HepG2 (cell line): ENCODE measurements around the gene APC2. TPM values are rescaled to one million over a fixed set of nuclear protein-coding genes. Genes with fewer than 3 reads are reported as not detected.
A peak's percentile ranks its signal among the peaks of the same experiment; 100 is the strongest.

Experiments used
- AKNA ChIP-seq: sonication (generic); formaldehyde crosslinking; IDR thresholded peaks from 2 replicates; pipeline ENCODE4 v1.4.0; 2020; ENCODE audit warnings: missing genetic modification reagents, borderline replicate concordance
- ATF3 ChIP-seq: sonication (generic); formaldehyde crosslinking; IDR thresholded peaks from 2 replicates; pipeline ENCODE4 v1.4.0; 2020; ENCODE audit warnings: missing genetic modification reagents
- CBFB ChIP-seq: sonication (generic); formaldehyde crosslinking; IDR thresholded peaks from 2 replicates; pipeline ENCODE4 v1.4.0; 2020; ENCODE audit warnings: missing genetic modification reagents
- DR1 ChIP-seq: sonication (generic); formaldehyde crosslinking; IDR thresholded peaks from 2 replicates; pipeline ENCODE4 v1.8.0; 2021; ENCODE audit warnings: mild to moderate bottlenecking, missing genetic modification reagents, inconsistent platforms
- EZH2 ChIP-seq: conservative IDR thresholded peaks from 2 replicates; pipeline ENCODE4 v1.6.1; 2012; ENCODE audit warnings: mild to moderate bottlenecking, low read depth, low read length, moderate library complexity
- GTF3A ChIP-seq: sonication (generic); formaldehyde crosslinking; conservative IDR thresholded peaks from 2 replicates; pipeline ENCODE4 v1.4.0; 2020; ENCODE audit warnings: mild to moderate bottlenecking, missing genetic modification reagents
- HDAC6 ChIP-seq: fragments of 200-600 bp; sonication (generic); IDR thresholded peaks from 2 replicates; pipeline ENCODE4 v1.7.0; 2017; ENCODE audit warnings: mild to moderate bottlenecking, antibody characterized with exemption, low read length, low read depth
- HMG20B ChIP-seq: conservative IDR thresholded peaks from 2 replicates; pipeline ENCODE4 v1.6.1; 2016; ENCODE audit warnings: missing genetic modification reagents, missing compliant biosample characterization
- KDM3A ChIP-seq: IDR thresholded peaks from 2 replicates; pipeline ENCODE4 v1.6.1; 2018; ENCODE audit warnings: low read depth, missing compliant biosample characterization
- LBX2 ChIP-seq: sonication (generic); formaldehyde crosslinking; IDR thresholded peaks from 2 replicates; pipeline ENCODE4 v1.5.0; 2020; ENCODE audit warnings: missing genetic modification reagents, mild to moderate bottlenecking, borderline replicate concordance
- MNT ChIP-seq: fragments of 450-650 bp; IDR thresholded peaks from 2 replicates; pipeline ENCODE4 v1.6.1; 2016
- NCOA2 ChIP-seq: sonication (generic); formaldehyde crosslinking; IDR thresholded peaks from 2 replicates; pipeline ENCODE4 v1.8.0; 2022; ENCODE audit warnings: inconsistent platforms
- PHF21A ChIP-seq: sonication (generic); formaldehyde crosslinking; IDR thresholded peaks from 2 replicates; pipeline ENCODE4 v1.5.0; 2020; ENCODE audit warnings: mild to moderate bottlenecking, missing genetic modification reagents
- REXO4 ChIP-seq: sonication (generic); formaldehyde crosslinking; IDR thresholded peaks from 2 replicates; pipeline ENCODE4 v1.8.0; 2022; ENCODE audit warnings: missing genetic modification reagents, mild to moderate bottlenecking, borderline replicate concordance
- RFX1 ChIP-seq: fragments of 450-650 bp; IDR thresholded peaks from 2 replicates; pipeline ENCODE4 v1.6.1; 2017
- SIX4 ChIP-seq: sonication (generic); formaldehyde crosslinking; IDR thresholded peaks from 2 replicates; pipeline ENCODE4 v1.4.0; 2020; ENCODE audit warnings: missing genetic modification reagents
- SNAI1 ChIP-seq: sonication (generic); formaldehyde crosslinking; IDR thresholded peaks from 2 replicates; pipeline ENCODE4 v1.5.0; 2020; ENCODE audit warnings: mild to moderate bottlenecking, missing genetic modification reagents, borderline replicate concordance
- SP4 ChIP-seq: sonication (generic); formaldehyde crosslinking; IDR thresholded peaks from 2 replicates; pipeline ENCODE4 v1.8.1; 2023; ENCODE audit warnings: mild to moderate bottlenecking, missing genetic modification reagents
- ZFP82 ChIP-seq: sonication (generic); formaldehyde crosslinking; IDR thresholded peaks from 2 replicates; pipeline ENCODE4 v1.5.1; 2020; ENCODE audit warnings: mild to moderate bottlenecking, missing genetic modification reagents, borderline replicate concordance
- ZNF232 ChIP-seq: sonication (generic); formaldehyde crosslinking; IDR thresholded peaks from 2 replicates; pipeline ENCODE4 v1.4.0; 2020; ENCODE audit warnings: missing genetic modification reagents, borderline replicate concordance
- ZNF569 ChIP-seq: sonication (generic); formaldehyde crosslinking; IDR thresholded peaks from 2 replicates; pipeline ENCODE4 v1.5.0; 2020; ENCODE audit warnings: mild to moderate bottlenecking, missing genetic modification reagents, moderate library complexity, borderline replicate concordance
- ZNF713 ChIP-seq: sonication (generic); formaldehyde crosslinking; IDR thresholded peaks from 2 replicates; pipeline ENCODE4 v1.4.0; 2020; ENCODE audit warnings: mild to moderate bottlenecking, missing genetic modification reagents
- ZNF724P ChIP-seq: sonication (generic); formaldehyde crosslinking; IDR thresholded peaks from 2 replicates; pipeline ENCODE4 v1.8.0; 2022; ENCODE audit warnings: missing genetic modification reagents, borderline replicate concordance
- polyA plus RNA-seq, 8 experiments: library from polyadenylated mRNA; depleted of rRNA in 3 of 8; stranded (reverse) in 7 of 8; unstranded in 1 of 8; fragments of >200 nt; fragmentation: Illumina TruSeq in 4 of 8; extraction: Trizol in 4 of 8; gene quantifications; 2 replicates each; pipeline versions ENCODE4 v1.2.1 to v1.2.3, GENCODE V29; 2011 to 2016; ENCODE audit warnings: low read depth in 4 of 8, missing spikeins in 1 of 8, mixed read lengths in 1 of 8; ENCODE audit not compliant: insufficient read depth in 1 of 8
- total RNA-seq, 5 experiments: library from RNA; depleted of rRNA; stranded (reverse); fragments of >200 nt; fragmentation: Illumina TruSeq; extraction: Trizol; gene quantifications; 2 replicates each; pipeline ENCODE4 v1.2.3, GENCODE V29; 2016; ENCODE audit warnings: low read depth in 1 of 5

The APC2 gene
- total and polyA plus RNA-seq, 2 of the 13 experiments (the other 11 are each of a cell fraction or from before 2014, with no cell fraction given): 0.08 to 0.22 TPM

GRCh38 chr19:1400281-1401137 lies 49.4 kb upstream of the APC2 start (continued):
- TF ChIP-seq AKNA (no peak), CBFB (CRISPR knock-in tag) (peak; percentile 13; the same call in 1 of the 2 replicates), EZH2 (no peak), DR1 (CRISPR knock-in tag) (peak; percentile 63; the same call in 1 of the 2 replicates), REXO4 (CRISPR knock-in tag) (no peak), SIX4 (CRISPR knock-in tag) (no peak), SNAI1 (CRISPR knock-in tag) (no peak), ATF3 (CRISPR knock-in tag) (peak; percentile 9; the same call in 1 of the 2 replicates), ZNF713 (CRISPR knock-in tag) (0 out of 2 replicates have a peak, but pooled peaks have one; percentile 52), PHF21A (CRISPR knock-in tag) (peak; percentile 97), HMG20B (CRISPR knock-in tag) (peak; percentile 37; the same call in 1 of the 2 replicates), ZNF569 (CRISPR knock-in tag) (no peak), HDAC6 (no peak), RFX1 (no peak), ZNF232 (no peak), SP4 (CRISPR knock-in tag) (peak; percentile 63; the same call in 1 of the 2 replicates), KDM3A (CRISPR knock-in tag) (no peak; the same call in 1 of the 2 replicates), GTF3A (CRISPR knock-in tag) (no peak), NCOA2 (CRISPR knock-in tag) (peak; percentile 62; the same call in 1 of the 2 replicates), LBX2 (no peak), ZNF724P (CRISPR knock-in tag) (no peak), ZFP82 (0 out of 2 replicates have a peak, but pooled peaks have one; percentile 61), MNT (no peak; the same call in 1 of the 2 replicates)
